ENCODE results near the gene SCN9A. TPM values are rescaled to one million over a fixed set of nuclear protein-coding genes. Genes with fewer than 3 reads are reported as not detected.

Gene SCN9A
- total RNA-seq, 4 donors from 2014 or later: 2.3 to 6.7 (median 5.1) TPM

GRCh38 chr2:166376488-166376828 lies 714 bp upstream of the SCN9A start:
- peak overlapping the region in 2 of 3 donors; percentile 34 to 42 for H3K4me3 ChIP-seq (replicated peaks in 1 of 3)
- no peak overlapping the region for H3K27ac ChIP-seq
- no peaks in the 10 kb centered on the region for H3K36me3 ChIP-seq
- TF ChIP-seq POLR2A (IDR thresholded peaks at IDR 0.05): no peak
- no peak for TF ChIP-seq CTCF (IDR thresholded peaks at IDR 0.05)
- intact Hi-C loops (cut with DNase I): no loop called here
- H3K9me3 ChIP-seq: no peaks in the 10 kb centered on the region
- peaks cover 0 to 10% of the 10 kb centered on the region in 2 donors for H3K4me1 ChIP-seq
- DNase-seq: no peak
- H3K27me3 ChIP-seq: no peaks in the 10 kb centered on the region
- WGBS, 2 donors: 6 to 8% methylated on average over 11 of the region's 11 CpGs

- Histone ChIP-seq H3K4me3 (replicated peaks in 1 of 3) (peak overlapping the region in 1 of 3 donors; percentile 42), H3K36me3 (no peaks in the 10 kb centered on the region), H3K9me3 (no peaks in the 10 kb centered on the region), H3K27ac (peak overlapping the region in 1 of 3 donors; percentile 40), H3K27me3 (no peaks in the 10 kb centered on the region), H3K4me1 (peaks cover 0 to 10% of the 10 kb centered on the region in 2 donors)
- intact Hi-C loops (cut with DNase I): no loop called here
- 1% methylated on average over 15 to 17 of the region's 17 CpGs for WGBS, 2 donors
- no peak for DNase-seq
- no peak for TF ChIP-seq CTCF (IDR thresholded peaks at IDR 0.05)
- TF ChIP-seq POLR2A (IDR thresholded peaks at IDR 0.05): no peak
Measured at GRCh38 chr2:166375195-166375735, 479 bp downstream of the SCN9A start.

- H3K4me1 ChIP-seq: peaks cover 0 to 10% of the 10 kb centered on the region in 2 donors
- DNase-seq: no peak
- no peaks in the 10 kb centered on the region for H3K36me3 ChIP-seq
- H3K9me3 ChIP-seq: no peaks in the 10 kb centered on the region
- TF ChIP-seq POLR2A (IDR thresholded peaks at IDR 0.05) (no peak), CTCF (IDR thresholded peaks at IDR 0.05) (no peak)
- no peaks in the 10 kb centered on the region for H3K27me3 ChIP-seq
- H3K4me3 ChIP-seq (replicated peaks in 1 of 3): no peak overlapping the region
- H3K27ac ChIP-seq: no peak overlapping the region
- intact Hi-C loops (cut with DNase I): no loop called here
Measured at GRCh38 chr2:166373951-166374350, 1.8 kb downstream of the SCN9A start.

GRCh38 chr2:166373539-166373938 lies 2.2 kb downstream of the SCN9A start:
- intact Hi-C loops (cut with DNase I): no loop called here
- H3K27ac ChIP-seq: no peak overlapping the region
- H3K9me3 ChIP-seq: no peaks in the 10 kb centered on the region
- DNase-seq: no peak
- H3K36me3 ChIP-seq: no peaks in the 10 kb centered on the region
- peaks cover 0 to 10% of the 10 kb centered on the region in 2 donors for H3K4me1 ChIP-seq
- TF ChIP-seq CTCF (IDR thresholded peaks at IDR 0.05) (no peak), POLR2A (IDR thresholded peaks at IDR 0.05) (no peak)
- H3K4me3 ChIP-seq (replicated peaks in 1 of 3): no peak overlapping the region
- H3K27me3 ChIP-seq: no peaks in the 10 kb centered on the region

GRCh38 chr2:166373105-166373504 lies 2.6 kb downstream of the SCN9A start:
- H3K36me3 ChIP-seq: no peaks in the 10 kb centered on the region
- intact Hi-C loops (cut with DNase I): no loop called here
- peaks cover 0 to 10% of the 10 kb centered on the region in 2 donors for H3K4me1 ChIP-seq
- H3K27me3 ChIP-seq: no peaks in the 10 kb centered on the region
- WGBS, 2 donors: 49 to 63% methylated on average over 2 of the region's 2 CpGs
- H3K27ac ChIP-seq: no peak overlapping the region
- TF ChIP-seq CTCF (IDR thresholded peaks at IDR 0.05) (no peak), POLR2A (IDR thresholded peaks at IDR 0.05) (no peak)
- DNase-seq: no peak
- no peaks in the 10 kb centered on the region for H3K9me3 ChIP-seq
- no peak overlapping the region for H3K4me3 ChIP-seq (replicated peaks in 1 of 3)
